HFFc6 (cell line): ENCODE measurements around the gene NSF. TPM values are rescaled to one million over a fixed set of nuclear protein-coding genes. Genes with fewer than 3 reads are reported as not detected.

Experiments used
- DNase-seq: peaks from one replicate; pipeline ENCODE4 v3.0.0-alpha.2; 2018
- H3K27ac Mint-ChIP-seq: 2 replicates; pipeline ENCODE4 v1.8.0; 2020; ENCODE audit warnings: mild to moderate bottlenecking, mixed read lengths
- H3K27me3 Mint-ChIP-seq: 2 replicates; pipeline ENCODE4 v1.8.0; 2021; ENCODE audit warnings: mild to moderate bottlenecking, moderate library complexity, mixed read lengths; ENCODE audit not compliant: insufficient read depth
- H3K36me3 Mint-ChIP-seq: 2 replicates; pipeline ENCODE4 v1.8.0; 2021; ENCODE audit warnings: low read depth, mixed read lengths
- H3K4me1 Mint-ChIP-seq: 2 replicates; pipeline ENCODE4 v1.8.0; 2020; ENCODE audit warnings: low read depth, mixed read lengths
- H3K4me3 Mint-ChIP-seq: 2 replicates; pipeline ENCODE4 v1.8.0; 2020; ENCODE audit warnings: mild to moderate bottlenecking, moderate library complexity, mixed read lengths
- H3K9me3 Mint-ChIP-seq: 2 replicates; pipeline ENCODE4 v1.8.0; 2020; ENCODE audit warnings: mild to moderate bottlenecking, mixed read lengths
- CTCF ChIP-seq: fragments of 200-600 bp; sonication (generic); IDR thresholded peaks from 2 replicates; pipeline ENCODE4 v1.5.0; 2021; ENCODE audit warnings: antibody characterized with exemption, mild to moderate bottlenecking
- total RNA-seq, 6 experiments: library from RNA; stranded (reverse); fragmentation: NEBNext Ultra II Directional; extraction: Animal tissue kit (Norgen Biotek cat#: 25700); gene quantifications; 2 replicates in 1 of 6; 3 replicates in 5 of 6; pipeline ENCODE4 v1.2.3, GENCODE V29; 2021

Gene NSF
- total RNA-seq, 6 experiments from 2014 or later: 87.7 to 118 (median 113) TPM

DNA sequence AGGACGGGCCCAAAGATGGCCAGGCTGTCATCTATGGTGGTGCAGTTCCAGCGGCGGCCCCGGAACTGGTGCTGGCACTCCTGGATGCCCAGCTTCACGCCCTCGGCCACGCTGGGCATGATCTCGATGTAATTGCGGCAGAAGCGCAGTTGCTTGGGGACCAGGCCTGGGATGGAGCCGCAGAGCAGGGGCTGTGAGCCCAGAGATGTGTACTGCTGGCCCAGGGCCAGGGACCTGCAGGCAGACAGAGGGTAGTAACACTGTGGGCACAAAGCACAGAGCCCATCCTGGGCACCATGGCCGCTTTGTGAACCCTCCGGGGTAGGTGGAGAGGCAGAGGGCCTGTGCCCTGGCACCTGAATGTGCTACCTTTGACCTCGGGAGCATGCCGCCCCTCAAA, 183.2 kb downstream of the NSF start:
- H3K4me3 Mint-ChIP-seq: no peak overlapping the region
- no peak for DNase-seq
- H3K36me3 Mint-ChIP-seq: no peaks in the 10 kb centered on the region
- H3K4me1 Mint-ChIP-seq: peaks cover 25% of the 10 kb centered on the region
- no peak for TF ChIP-seq CTCF
- H3K27ac Mint-ChIP-seq: no peak overlapping the region
- H3K27me3 Mint-ChIP-seq: no peaks in the 10 kb centered on the region; the same call in 1 of the 2 replicates
- H3K9me3 Mint-ChIP-seq: no peaks in the 10 kb centered on the region

DNA sequence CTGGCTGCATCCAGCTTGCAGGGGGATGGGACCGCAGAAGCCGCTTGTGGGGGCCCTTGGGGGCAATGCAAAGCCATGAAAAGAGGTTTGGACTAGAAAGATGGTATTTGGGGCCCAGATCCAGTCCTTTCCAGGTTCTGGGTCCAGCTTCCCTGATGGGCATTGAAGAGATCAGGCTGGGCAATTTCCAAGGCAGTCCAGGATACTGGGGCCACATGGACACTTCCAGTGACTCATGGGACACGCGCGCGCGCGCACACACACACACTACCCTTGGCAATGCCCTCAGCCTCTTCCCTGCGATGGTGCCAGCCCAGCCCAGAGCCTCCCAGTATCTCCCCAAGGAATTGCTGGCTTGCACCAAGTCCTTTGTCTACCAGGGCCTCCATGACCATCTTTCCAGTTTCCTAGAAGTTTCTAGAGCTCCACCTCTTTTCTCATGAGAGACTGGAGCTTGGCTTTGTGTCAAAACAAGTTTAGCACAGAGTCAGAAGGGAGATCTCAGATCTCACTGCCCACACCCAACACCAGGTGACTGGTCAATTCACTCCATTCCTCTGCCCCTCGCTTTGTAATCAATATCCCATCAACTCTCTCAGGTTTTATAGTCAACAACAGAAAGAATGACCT, 183.8 kb downstream of the NSF start:
- H3K9me3 Mint-ChIP-seq: no peaks in the 10 kb centered on the region
- H3K4me3 Mint-ChIP-seq: no peak overlapping the region
- H3K36me3 Mint-ChIP-seq: no peaks in the 10 kb centered on the region
- no peak for TF ChIP-seq CTCF
- no peak overlapping the region for H3K27ac Mint-ChIP-seq
- peaks cover 25% of the 10 kb centered on the region for H3K4me1 Mint-ChIP-seq
- DNase-seq: no peak
- no peaks in the 10 kb centered on the region; the same call in 1 of the 2 replicates for H3K27me3 Mint-ChIP-seq

GRCh38 chr17:46776298-46777005, 186.0 kb downstream of the NSF start:
- DNase-seq: no peak
- H3K4me1 Mint-ChIP-seq: peaks cover 19% of the 10 kb centered on the region
- H3K9me3 Mint-ChIP-seq: no peaks in the 10 kb centered on the region
- H3K36me3 Mint-ChIP-seq: no peaks in the 10 kb centered on the region
- H3K4me3 Mint-ChIP-seq: no peak overlapping the region
- no peak for TF ChIP-seq CTCF
- no peaks in the 10 kb centered on the region; the same call in 1 of the 2 replicates for H3K27me3 Mint-ChIP-seq
- no peak overlapping the region for H3K27ac Mint-ChIP-seq

- no peak overlapping the region for H3K4me3 Mint-ChIP-seq
- peaks cover 23% of the 10 kb centered on the region for H3K4me1 Mint-ChIP-seq
- H3K27ac Mint-ChIP-seq: no peak overlapping the region
- no peaks in the 10 kb centered on the region for H3K9me3 Mint-ChIP-seq
- peaks cover 1% of the 10 kb centered on the region for H3K27me3 Mint-ChIP-seq
- H3K36me3 Mint-ChIP-seq: no peaks in the 10 kb centered on the region
- no peak for DNase-seq
- TF ChIP-seq CTCF: no peak
Measured at GRCh38 chr17:46777943-46778915, 187.8 kb downstream of the NSF start.

DNA sequence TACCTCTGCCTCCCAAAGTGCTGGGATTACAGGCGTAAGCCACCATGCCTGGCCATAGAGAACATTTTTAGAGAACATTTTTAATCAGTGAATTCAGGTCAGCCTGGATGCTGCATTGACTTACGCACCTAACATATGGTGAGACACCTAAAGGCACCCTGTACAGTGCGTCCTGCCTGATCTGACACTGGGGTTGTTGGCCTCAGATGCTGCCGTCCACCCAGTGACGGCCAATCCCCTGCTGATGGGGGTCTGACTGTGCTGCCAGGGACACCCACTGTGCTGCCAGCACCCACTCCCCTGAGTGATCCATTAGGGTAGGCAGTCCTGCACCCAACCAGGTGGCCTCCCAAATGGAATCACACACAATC, 189.5 kb downstream of the NSF start:
- DNase-seq: no peak
- Mint-ChIP-seq H3K36me3 (no peaks in the 10 kb centered on the region), H3K9me3 (no peaks in the 10 kb centered on the region), H3K27me3 (peaks cover 5% of the 10 kb centered on the region), H3K4me3 (no peak overlapping the region), H3K4me1 (peaks cover 17% of the 10 kb centered on the region), H3K27ac (no peak overlapping the region)
- no peak for TF ChIP-seq CTCF
